NCI-H2171 treated with DMSO at 0.1 percent for 48 hours (cell line): ENCODE results near the gene TMEM255B.
A peak's percentile ranks its signal among the peaks of the same experiment; 100 is the strongest.
"Not testable (repeated sequence)": the region's sequence is repeated elsewhere in the genome, so short reads cannot be mapped to it uniquely, and the experiment has no call there.

ENCODE experiments used
- DNase-seq: peaks from one replicate; lab custom pipeline; 2025; lab: John Stamatoyannopoulos, UW

TMEM255B gene

GRCh38 chr13:113734826-113735125, 24.2 kb upstream of the TMEM255B start:
- DNase-seq = no peak

GRCh38 chr13:113735194-113735593, 23.8 kb upstream of the TMEM255B start:
- DNase-seq = no peak

- no peak for DNase-seq
Measured at GRCh38 chr13:113735750-113736149, 23.3 kb upstream of the TMEM255B start.

GRCh38 chr13:113736258-113736731, 22.7 kb upstream of the TMEM255B start:
- no peak for DNase-seq

GRCh38 chr13:113737803-113738202, 21.2 kb upstream of the TMEM255B start:
- no peak for DNase-seq

- no peak for DNase-seq
Measured at GRCh38 chr13:113739527-113740285, 19.3 kb upstream of the TMEM255B start.

- DNase-seq = no peak
Measured at GRCh38 chr13:113740286-113740556, 18.8 kb upstream of the TMEM255B start.

- no peak for DNase-seq
Measured at GRCh38 chr13:113740661-113741060, 18.4 kb upstream of the TMEM255B start.

GRCh38 chr13:113741191-113741668, 17.8 kb upstream of the TMEM255B start:
- no peak for DNase-seq

GRCh38 chr13:113742000-113742441, 17.0 kb upstream of the TMEM255B start:
- peak; percentile 44 for DNase-seq

- DNase-seq = peak; percentile 26
Measured at GRCh38 chr13:113742445-113743120, 16.4 kb upstream of the TMEM255B start.

- DNase-seq = no peak
Measured at GRCh38 chr13:113743366-113744195, 15.4 kb upstream of the TMEM255B start.

GRCh38 chr13:113744197-113745000, 14.6 kb upstream of the TMEM255B start:
- DNase-seq = peak; percentile 96

- no peak for DNase-seq
Measured at GRCh38 chr13:113745059-113745458, 14.0 kb upstream of the TMEM255B start.

- DNase-seq = not testable (repeated sequence)
Measured at GRCh38 chr13:113745500-113746142, 13.4 kb upstream of the TMEM255B start.

- no peak for DNase-seq
Measured at GRCh38 chr13:113746143-113746525, 12.9 kb upstream of the TMEM255B start.

GRCh38 chr13:113746671-113747070, 12.4 kb upstream of the TMEM255B start:
- no peak for DNase-seq

- no peak for DNase-seq
Measured at GRCh38 chr13:113747291-113747833, 11.7 kb upstream of the TMEM255B start.

- DNase-seq = no peak
Measured at GRCh38 chr13:113748101-113748861, 10.7 kb upstream of the TMEM255B start.

- no peak for DNase-seq
Measured at GRCh38 chr13:113748862-113749451, 10.1 kb upstream of the TMEM255B start.
